Esophagus squamous epithelium (tissue), 5 donors: ENCODE data around the gene TMC1. TPM values are rescaled to one million over a fixed set of nuclear protein-coding genes. Genes with fewer than 3 reads are reported as not detected.

Experiments
- DNase-seq: peaks from one replicate; lab custom pipeline; 2025; lab: John Stamatoyannopoulos, UW
- H3K27ac ChIP-seq, 4 donors: fragments of 200-600 bp; sonication (generic); one replicate each; pipeline ENCODE4 v1.5.1; 2016 to 2019; ENCODE audit warnings: mild to moderate bottlenecking in 1 of 4
- H3K27me3 ChIP-seq, 4 donors: fragments of 200-600 bp; sonication (generic); 1 replicate in 3 of 4; 2 replicates in 1 of 4; pipeline versions ENCODE4 v1.5.1 to v1.6.0; 2017 to 2021; ENCODE audit warnings: antibody characterized with exemption in 1 of 4
- H3K36me3 ChIP-seq, 3 donors: fragments of 200-600 bp; sonication (generic); one replicate each; pipeline ENCODE4 v1.5.1; 2016 to 2019
- H3K4me1 ChIP-seq, 3 donors: fragments of 200-600 bp; sonication (generic); one replicate each; pipeline ENCODE4 v1.5.1; 2017 to 2019
- H3K4me3 ChIP-seq, 4 donors: fragments of 200-600 bp; sonication (generic); 1 replicate in 3 of 4; 2 replicates in 1 of 4; pipeline ENCODE4 v1.5.1; 2016 to 2019; ENCODE audit warnings: mild to moderate bottlenecking in 2 of 4, moderate library complexity in 1 of 4
- H3K9me3 ChIP-seq, 3 donors: fragments of 200-600 bp; sonication (generic); one replicate each; pipeline ENCODE4 v1.5.1; 2016 to 2019
- POLR2A ChIP-seq, 4 donors: fragments of 450-650 bp; IDR thresholded peaks; one replicate each; pipeline ENCODE4 v1.6.1; 2017; ENCODE audit warnings: antibody characterized with exemption in 4 of 4, mild to moderate bottlenecking in 4 of 4, moderate library complexity in 3 of 4
- WGBS, 2 donors: methylation state at CpG; one replicate each; pipeline ENCODE4 v1.1.5; 2018; 5-methylcytosine and 5-hydroxymethylcytosine counted together
- intact Hi-C: fragments of 100-400 bp; cut with DNase I; formaldehyde crosslinking; loops from one replicate; pipeline ENCODE4 v1.15.0; 2022
- total RNA-seq, 4 donors: library from RNA; depleted of rRNA; stranded (reverse); fragments of >200 nt; gene quantifications; one replicate each; pipeline ENCODE4 v1.1.0, GENCODE V29; 2016
- TF ChIP-seq, protein P1 (sequence below), 6 experiments: fragments of 450-650 bp in 4 of 6; fragments of 200-600 bp in 2 of 6; sonication (generic) in 2 of 6; IDR thresholded peaks; one replicate each; pipeline ENCODE4 v1.5.1; 2016 to 2019; ENCODE audit warnings: antibody characterized with exemption in 6 of 6, mild to moderate bottlenecking in 4 of 6, moderate library complexity in 4 of 6
- donor health status: DM: yes; HTN: yes; CAD: no.

The TMC1 gene
- total RNA-seq, 4 donors from 2014 or later, result 1.1 to 3.1 (median 1.5) TPM; not detected in 1

DNA sequence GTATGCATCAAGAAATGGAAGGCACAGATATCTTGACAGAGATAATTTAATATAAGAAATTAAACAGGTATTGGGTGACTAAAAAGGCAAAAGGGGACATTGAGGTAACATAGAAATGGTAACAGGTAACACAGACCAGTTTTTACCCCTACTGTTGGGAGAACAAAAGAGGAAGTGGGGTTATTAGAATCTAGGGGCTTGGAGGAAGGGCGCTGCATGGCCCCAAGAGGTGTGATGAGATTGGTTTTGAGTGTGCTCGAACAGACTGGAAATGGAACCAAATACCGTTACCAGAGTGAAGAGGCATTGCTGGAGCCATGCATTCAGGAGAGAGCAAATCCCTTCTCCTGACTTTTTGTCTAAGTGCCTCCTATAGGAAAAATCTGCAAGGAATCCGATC is 237.5 kb downstream of the TMC1 start:
- Histone ChIP-seq H3K36me3 (no peaks in the 10 kb centered on the region), H3K9me3 (no peaks in the 10 kb centered on the region), H3K4me3 (no peak overlapping the region), H3K4me1 (no peaks in the 10 kb centered on the region), H3K27me3 (peaks cover 0 to 8% (median 0%) of the 10 kb centered on the region in 4 donors), H3K27ac (no peak overlapping the region)
- no peak for DNase-seq
- WGBS, 2 donors, result 85 to 86% methylated on average over 4 of the region's 4 CpGs
- intact Hi-C loops, result no loop called here
- TF ChIP-seq, protein P1, sequence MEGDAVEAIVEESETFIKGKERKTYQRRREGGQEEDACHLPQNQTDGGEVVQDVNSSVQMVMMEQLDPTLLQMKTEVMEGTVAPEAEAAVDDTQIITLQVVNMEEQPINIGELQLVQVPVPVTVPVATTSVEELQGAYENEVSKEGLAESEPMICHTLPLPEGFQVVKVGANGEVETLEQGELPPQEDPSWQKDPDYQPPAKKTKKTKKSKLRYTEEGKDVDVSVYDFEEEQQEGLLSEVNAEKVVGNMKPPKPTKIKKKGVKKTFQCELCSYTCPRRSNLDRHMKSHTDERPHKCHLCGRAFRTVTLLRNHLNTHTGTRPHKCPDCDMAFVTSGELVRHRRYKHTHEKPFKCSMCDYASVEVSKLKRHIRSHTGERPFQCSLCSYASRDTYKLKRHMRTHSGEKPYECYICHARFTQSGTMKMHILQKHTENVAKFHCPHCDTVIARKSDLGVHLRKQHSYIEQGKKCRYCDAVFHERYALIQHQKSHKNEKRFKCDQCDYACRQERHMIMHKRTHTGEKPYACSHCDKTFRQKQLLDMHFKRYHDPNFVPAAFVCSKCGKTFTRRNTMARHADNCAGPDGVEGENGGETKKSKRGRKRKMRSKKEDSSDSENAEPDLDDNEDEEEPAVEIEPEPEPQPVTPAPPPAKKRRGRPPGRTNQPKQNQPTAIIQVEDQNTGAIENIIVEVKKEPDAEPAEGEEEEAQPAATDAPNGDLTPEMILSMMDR (IDR thresholded peaks at IDR 0.05), result no peak
- no peak for TF ChIP-seq POLR2A (IDR thresholded peaks at IDR 0.05)

DNA sequence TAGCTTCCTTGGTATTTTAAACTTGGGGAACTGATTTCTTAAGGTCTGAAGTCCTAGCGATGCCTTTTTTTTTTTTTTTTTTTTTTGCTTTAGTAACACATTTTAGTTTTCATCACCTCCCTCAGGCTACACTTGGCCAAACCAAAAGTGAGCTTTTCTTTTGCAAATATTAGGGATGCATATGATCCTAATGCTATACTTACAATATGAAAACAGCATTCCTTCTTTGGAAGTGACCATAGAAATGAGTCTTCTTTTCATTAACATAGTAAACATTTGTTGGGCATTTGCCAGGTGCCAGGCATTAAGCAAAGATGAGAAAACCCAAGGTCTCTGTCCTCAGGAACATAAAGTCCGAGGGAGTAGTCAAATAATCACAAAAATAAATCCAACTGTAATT is 241.6 kb downstream of the TMC1 start:
- Histone ChIP-seq H3K27me3 (peaks cover 0 to 8% (median 0%) of the 10 kb centered on the region in 4 donors), H3K4me1 (no peaks in the 10 kb centered on the region), H3K36me3 (no peaks in the 10 kb centered on the region), H3K4me3 (no peak overlapping the region), H3K27ac (no peak overlapping the region), H3K9me3 (no peaks in the 10 kb centered on the region)
- DNase-seq, result no peak
- intact Hi-C loops, result no loop called here
- 65 to 71% methylated on average over 2 of the region's 2 CpGs for WGBS, 2 donors
- no peak for TF ChIP-seq POLR2A (IDR thresholded peaks at IDR 0.05)
- TF ChIP-seq, protein P1 (IDR thresholded peaks at IDR 0.05), result no peak

DNA sequence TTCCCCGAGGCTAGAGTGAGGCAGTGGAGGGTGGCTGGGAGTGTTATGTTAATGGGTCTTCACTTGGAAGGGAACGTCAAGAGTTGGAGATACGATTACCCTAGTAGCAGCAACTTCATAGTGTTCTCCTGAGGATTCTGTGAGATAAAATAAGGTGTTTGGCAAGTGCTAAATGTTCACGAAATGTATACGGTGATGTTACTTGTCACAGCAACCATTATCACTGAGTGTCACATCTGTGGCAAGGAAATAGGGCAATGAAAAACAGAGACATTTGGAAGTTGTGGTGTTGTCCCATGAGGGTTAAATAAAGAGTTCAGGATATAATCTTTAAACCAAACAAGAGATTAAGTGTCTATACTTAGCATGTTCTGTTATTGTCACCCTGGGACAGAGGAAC is 248.1 kb downstream of the TMC1 start:
- H3K4me3 ChIP-seq, result no peak overlapping the region
- intact Hi-C loops, result no loop called here
- H3K27me3 ChIP-seq, result no peaks in the 10 kb centered on the region
- no peaks in the 10 kb centered on the region for H3K36me3 ChIP-seq
- no peak for DNase-seq
- no peak overlapping the region for H3K27ac ChIP-seq
- TF ChIP-seq POLR2A (IDR thresholded peaks at IDR 0.05), result no peak
- TF ChIP-seq, protein P1 (IDR thresholded peaks at IDR 0.05), result no peak
- 70 to 73% methylated on average over 4 to 5 of the region's 5 CpGs for WGBS, 2 donors
- no peaks in the 10 kb centered on the region for H3K4me1 ChIP-seq
- no peaks in the 10 kb centered on the region for H3K9me3 ChIP-seq

DNA sequence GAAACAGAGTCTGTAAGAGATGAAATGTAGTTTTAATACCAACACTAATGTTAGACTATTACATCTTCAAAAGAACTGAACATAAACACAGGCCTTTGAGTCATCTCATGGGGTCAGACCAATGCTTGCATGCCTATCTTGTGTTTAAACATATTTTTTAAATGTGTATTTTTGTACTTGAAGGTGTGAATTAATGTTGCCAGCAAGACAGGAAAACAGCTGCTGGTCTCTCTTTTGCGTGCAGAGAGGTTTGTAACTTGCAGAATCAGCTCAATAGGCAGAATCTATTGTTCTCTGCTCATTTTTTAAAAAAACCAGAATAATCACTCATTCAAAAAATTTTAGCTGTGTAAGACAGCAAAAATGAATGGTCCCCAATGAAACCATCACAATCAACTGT is 251.3 kb downstream of the TMC1 start:
- H3K9me3 ChIP-seq, result no peaks in the 10 kb centered on the region
- H3K4me3 ChIP-seq, result no peak overlapping the region
- no peaks in the 10 kb centered on the region for H3K36me3 ChIP-seq
- H3K4me1 ChIP-seq, result no peaks in the 10 kb centered on the region
- 75 to 76% methylated on average over 1 of the region's 1 CpG for WGBS, 2 donors
- TF ChIP-seq, protein P1 (IDR thresholded peaks at IDR 0.05), result no peak
- TF ChIP-seq POLR2A (IDR thresholded peaks at IDR 0.05), result no peak
- no peak for DNase-seq
- no peaks in the 10 kb centered on the region for H3K27me3 ChIP-seq
- H3K27ac ChIP-seq, result no peak overlapping the region
- intact Hi-C loops, result no loop called here

DNA sequence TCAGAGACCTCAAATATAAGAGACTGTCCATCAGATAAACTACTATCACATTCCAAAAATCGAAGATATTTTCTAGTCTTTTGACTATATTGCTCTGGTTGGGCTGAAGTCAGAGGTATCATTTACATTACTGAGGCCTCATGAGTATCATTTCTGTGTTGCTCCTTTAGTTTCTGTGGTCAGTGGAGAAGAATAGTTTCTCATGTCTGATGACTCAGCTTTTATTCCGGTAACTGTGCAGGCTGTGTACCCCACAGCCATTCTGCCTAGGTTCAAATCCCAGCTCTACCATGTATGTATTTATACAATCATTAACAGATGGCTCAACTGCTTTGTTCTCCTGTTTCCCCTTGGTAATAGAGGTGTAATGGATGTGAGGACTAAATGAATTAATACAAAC is 252.2 kb downstream of the TMC1 start:
- Histone ChIP-seq H3K36me3 (no peaks in the 10 kb centered on the region), H3K9me3 (no peaks in the 10 kb centered on the region), H3K27me3 (no peaks in the 10 kb centered on the region), H3K4me3 (no peak overlapping the region), H3K27ac (no peak overlapping the region), H3K4me1 (no peaks in the 10 kb centered on the region)
- TF ChIP-seq, protein P1 (IDR thresholded peaks at IDR 0.05), result no peak
- TF ChIP-seq POLR2A (IDR thresholded peaks at IDR 0.05), result no peak
- 60 to 73% methylated on average over 2 of the region's 2 CpGs for WGBS, 2 donors
- DNase-seq, result no peak
- intact Hi-C loops, result no loop called here
